Activated CD4-positive, alpha-beta T cell treated with anti-CD3 and anti-CD28 coated beads, Interleukin-10, Interleukin-2, amounts not matched to agents 100 ng/mL and 50 ng/mL, durations not matched to agents 16 hours and 8 hours (primary cell): ENCODE results near the gene SFMBT1.
A peak's percentile ranks its signal among the peaks of the same experiment; 100 is the strongest.

Experiments
- DNase-seq: peaks from one replicate; pipeline ENCODE4 v3.0.0-alpha.2; 2020

The SFMBT1 gene, protein sequence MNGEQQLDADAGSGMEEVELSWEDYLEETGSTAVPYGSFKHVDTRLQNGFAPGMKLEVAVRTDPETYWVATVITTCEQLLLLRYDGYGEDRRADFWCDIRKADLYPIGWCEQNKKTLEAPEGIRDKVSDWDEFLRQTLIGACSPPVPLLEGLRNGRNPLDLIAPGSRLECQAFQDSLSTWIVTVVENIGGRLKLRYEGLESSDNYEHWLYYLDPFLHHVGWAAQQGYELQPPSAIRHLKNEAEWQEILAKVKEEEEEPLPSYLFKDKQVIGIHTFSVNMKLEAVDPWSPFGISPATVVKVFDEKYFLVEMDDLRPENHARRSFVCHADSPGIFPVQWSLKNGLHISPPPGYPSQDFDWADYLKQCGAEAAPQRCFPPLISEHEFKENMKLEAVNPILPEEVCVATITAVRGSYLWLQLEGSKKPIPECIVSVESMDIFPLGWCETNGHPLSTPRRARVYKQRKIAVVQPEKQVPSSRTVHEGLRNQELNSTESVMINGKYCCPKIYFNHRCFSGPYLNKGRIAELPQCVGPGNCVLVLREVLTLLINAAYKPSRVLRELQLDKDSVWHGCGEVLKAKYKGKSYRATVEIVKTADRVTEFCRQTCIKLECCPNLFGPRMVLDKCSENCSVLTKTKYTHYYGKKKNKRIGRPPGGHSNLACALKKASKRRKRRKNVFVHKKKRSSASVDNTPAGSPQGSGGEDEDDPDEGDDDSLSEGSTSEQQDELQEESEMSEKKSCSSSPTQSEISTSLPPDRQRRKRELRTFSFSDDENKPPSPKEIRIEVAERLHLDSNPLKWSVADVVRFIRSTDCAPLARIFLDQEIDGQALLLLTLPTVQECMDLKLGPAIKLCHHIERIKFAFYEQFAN

DNA sequence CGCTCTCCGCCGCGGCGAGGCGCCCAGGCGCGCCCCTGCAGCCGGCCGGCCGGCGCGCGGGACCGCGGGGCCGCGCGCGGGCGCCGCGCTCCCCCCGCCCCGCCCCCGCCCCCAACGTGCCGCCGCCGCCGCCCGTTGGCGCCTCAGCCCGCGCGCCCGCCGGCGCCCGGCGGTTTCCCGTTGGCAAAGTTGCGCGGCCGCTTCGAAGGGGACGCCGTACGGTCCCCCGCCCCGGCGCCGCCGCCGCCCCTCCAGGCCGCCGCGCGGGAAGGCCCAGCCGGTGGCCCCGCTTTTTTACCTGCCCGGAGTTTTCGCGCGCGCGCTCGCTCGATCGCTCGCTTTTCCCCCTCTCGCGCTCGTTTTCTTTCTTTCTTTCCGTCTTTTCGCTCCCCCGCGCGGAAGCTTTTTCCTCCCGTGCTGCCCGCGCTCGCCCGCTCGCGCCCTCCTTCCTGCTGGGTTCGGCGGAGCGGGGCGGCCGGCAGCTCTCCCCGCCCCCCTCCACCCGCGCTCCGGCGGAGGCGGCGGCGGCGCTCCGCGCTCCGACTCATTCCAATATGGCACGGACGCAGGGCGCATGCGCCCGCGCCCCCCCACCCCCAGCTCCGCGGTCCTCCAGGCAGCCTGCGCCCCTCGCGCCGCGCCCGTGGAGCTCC is at the start of gene SFMBT1:
Gene SFMBT1, minus strand, starts transcription at position 556 of the 653 bp plus-strand sequence. CDS start 76,945 bp downstream, outside the sequence.
- peak; percentile 84 for DNase-seq

DNA sequence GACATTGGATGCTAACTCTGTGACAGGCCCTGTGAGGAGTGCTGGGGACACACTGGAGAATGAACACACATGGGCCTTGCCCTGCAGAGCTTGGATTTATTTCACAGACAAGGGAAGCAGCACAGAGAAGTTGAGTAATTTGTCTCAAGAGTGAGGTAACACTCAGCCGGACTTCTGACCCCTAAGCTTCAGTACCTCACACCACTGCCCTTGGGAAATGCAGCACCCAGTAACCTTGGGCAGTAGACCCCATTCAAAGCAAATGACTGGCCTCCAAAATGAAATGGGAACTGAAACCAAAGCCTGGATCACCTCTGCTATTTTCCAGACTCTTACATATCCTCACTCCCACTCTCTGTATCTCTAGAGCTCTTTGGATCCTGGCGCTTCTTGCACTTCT is 47.1 kb upstream of the SFMBT1 start:
- no peak for DNase-seq

- DNase-seq, result no peak
These were observed 46.3 kb upstream of the SFMBT1 start for GRCh38 chr3:53092216-53092615.

DNA sequence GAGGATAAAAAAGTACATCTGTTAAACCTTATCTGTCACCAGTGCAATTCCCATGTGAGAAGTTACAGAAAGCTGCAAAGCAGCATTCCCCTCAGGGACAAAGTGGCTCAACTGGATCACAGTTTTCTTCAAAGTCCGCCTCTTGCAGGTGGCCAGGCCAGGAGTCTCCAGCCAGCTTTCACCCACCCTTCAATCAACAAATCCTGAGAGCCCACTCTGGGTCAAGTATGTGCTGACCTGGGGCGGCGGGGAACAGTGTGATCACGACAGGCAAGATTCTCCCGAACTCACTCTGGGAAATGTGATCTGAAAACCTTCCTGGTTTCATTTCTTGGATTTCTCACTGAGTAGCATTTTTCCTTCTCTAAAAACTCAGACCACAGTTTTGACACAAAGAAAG is 45.1 kb upstream of the SFMBT1 start:
- DNase-seq, result no peak

DNA sequence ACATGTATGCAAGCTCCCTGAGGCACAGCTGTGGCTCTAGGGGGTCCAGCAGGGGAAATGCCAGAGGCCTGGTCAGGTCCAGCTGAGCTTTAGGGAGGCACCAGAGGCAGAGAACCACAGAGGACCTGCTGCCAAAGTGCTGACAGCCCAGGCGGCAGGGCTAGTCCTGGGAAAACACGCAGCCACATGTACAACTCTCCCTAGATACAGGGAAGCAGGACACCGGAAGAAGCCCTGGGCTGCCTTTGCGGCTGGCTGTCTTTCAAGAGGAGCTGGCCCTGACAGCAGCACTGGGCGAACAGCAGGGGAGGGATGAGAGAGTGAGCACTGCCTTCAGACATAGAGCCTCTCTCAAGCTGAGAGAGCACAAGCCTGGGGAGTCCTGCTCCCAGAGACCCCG is 43.6 kb upstream of the SFMBT1 start:
- no peak for DNase-seq

GRCh38 chr3:53085476-53085875 is 39.6 kb upstream of the SFMBT1 start:
- DNase-seq, result no peak

- DNase-seq, result no peak
These were observed 38.6 kb upstream of the SFMBT1 start for GRCh38 chr3:53084310-53085001.

DNA sequence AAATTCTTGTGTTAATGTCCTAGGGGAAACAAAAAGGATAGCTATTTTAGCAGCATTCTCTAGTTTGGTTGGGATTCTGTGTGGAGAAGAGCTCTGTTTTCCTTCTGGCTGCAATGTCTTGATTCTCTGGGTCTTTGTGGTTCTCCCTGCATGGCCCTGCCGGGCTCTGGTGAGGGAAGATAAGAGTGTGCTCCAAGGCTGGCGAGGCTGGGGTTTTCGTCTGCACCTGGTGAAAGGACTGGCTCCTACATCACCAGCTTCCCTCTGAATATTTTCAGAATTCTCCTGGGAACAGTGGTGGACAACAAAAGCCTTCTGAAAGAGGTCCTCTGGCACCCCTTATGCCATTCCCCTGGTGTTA is 38.1 kb upstream of the SFMBT1 start:
- DNase-seq, result no peak

- no peak for DNase-seq
These were observed 37.6 kb upstream of the SFMBT1 start for GRCh38 chr3:53083521-53083920.

GRCh38 chr3:53082736-53083135 is 36.9 kb upstream of the SFMBT1 start:
- DNase-seq, result no peak

GRCh38 chr3:53081318-53081717 is 35.4 kb upstream of the SFMBT1 start:
- DNase-seq, result no peak

DNA sequence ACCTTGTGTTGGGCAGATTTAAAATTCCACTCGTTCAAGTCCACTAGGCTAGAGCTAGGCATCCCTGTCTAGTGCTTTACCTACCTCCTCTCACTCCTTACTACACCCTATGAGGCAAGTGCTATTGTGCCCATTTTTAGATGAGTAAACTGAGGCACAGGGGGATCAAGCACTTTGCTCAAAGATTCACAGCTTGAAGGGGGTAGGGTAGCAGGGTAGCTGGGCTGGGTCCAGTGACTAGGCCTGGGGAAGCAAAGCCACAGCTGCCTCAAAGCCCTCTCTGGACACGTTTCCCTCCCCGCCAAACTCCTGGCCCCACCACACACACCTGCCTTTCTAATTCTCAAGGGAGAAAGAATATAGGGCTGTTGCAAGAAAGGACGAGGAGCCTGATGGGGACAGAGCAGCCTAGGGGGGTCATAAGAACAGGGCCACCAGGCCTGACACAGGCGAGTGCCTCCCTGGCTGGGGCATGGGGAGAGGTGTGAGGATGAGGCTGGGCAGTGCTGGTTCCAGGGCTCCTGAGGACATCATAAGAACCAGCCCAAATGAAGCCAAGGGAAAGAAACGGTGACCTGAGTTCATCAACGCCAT is 34.8 kb upstream of the SFMBT1 start:
- DNase-seq, result no peak

DNA sequence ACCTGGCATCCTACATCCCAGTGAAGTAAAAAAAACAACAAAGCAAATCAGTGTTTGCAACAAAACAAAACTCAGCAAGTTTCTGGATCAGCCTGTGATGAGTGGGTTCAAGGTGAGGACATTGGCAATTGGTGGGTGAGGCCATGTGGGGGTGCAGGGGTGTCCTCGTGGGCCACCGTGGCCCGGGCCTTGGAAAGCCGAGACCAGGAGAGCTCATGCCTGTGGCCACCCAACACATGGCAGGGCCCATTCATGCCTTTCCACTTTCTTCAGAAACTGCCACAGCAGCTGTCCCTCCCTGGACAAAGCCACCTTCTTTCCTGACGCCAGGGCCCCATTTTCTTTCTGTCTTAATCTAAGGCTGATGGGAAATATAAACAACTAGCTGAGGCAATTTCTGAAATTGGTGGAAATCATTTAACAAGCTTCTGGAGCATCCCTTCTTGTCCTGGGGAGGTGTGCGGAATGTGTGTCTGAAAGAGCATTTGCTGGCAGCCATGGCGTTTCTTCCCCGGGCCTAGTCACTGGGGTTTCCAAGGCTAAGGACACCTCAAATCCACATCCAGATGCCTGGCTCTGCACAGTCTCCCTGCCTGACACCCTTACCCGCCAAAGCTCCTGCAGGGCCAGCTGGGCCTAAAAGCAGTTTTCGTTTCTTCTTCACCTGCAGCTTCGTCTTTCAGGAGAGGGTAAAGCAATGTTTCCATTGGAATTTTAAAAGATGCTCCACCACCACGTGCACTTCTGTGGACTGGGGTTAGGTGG is 34.1 kb upstream of the SFMBT1 start:
- DNase-seq, result no peak

DNA sequence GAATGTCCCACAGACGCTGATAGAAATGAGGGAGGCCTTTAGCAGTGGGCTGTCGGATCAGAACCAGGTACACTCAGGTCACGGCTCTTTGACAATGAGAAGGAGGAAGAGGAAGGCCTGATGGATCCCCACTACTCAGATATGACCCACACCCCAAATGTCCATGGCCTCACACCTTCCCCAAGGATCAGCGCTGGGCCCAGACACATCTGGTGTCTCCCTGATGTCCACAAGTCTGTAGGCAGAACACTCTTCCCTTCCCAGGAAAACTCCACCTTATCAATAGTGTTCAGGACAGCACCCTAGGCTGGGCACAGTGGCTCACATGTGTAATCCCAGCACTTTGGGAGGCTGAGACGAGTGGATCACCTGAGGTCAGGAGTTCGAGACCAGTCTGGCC is 33.3 kb upstream of the SFMBT1 start:
- DNase-seq, result no peak

GRCh38 chr3:53078656-53079055 is 32.8 kb upstream of the SFMBT1 start:
- DNase-seq, result no peak

DNA sequence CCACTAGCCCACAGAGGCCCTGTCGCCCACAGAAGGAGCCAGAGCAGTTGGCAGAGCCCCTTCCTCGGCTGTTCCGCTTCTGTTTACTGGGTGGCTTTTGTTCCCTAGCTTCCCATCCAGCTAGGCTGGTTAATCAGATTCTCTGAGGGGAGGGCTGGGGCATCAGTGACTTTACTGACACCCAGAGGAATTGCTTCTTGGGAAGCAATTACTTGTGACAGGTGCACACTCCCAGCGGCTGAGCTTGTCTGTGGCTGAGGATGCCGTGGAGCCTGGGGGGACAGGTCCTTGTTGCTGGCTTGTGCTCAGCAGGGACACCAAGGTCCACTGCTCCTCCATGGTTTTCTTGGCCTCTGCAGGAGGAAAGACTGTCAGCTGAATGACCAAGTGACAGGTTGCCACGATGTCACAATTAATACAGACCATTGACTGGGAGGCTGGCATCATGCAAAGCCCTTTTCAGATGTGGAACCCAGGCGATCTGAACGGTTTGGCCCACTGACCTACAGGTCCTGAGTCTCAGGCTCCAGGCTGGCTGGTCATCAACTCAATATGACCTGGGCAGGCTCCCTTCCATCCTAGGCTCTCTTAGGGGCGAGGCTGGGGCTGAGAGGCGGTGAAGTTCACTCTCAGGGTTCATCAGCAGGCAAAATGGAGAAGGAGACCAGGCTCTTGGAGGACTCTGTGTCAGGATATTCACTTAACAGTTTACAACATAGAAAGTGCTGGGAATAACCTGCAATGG is 31.8 kb upstream of the SFMBT1 start:
- no peak for DNase-seq

DNA sequence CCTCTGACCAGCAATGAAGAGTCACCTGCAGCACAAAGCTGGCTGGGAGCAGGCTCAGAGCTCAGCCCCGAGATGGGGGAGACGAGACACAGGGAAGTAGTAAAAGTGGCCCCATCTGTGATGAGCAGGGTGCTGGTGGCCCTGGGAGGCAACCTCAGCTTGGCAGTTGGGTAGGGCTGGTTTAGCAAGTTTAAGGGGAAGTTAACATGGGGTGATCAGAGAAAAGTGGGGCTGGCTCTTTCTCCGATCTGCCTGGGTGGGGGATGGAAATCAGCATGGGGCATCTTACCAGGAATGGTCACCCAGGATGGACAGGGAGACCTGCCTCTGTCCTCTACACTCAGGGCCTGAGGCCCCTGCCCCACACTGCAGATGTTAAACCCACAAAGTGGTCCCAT is 29.9 kb upstream of the SFMBT1 start:
- no peak for DNase-seq

DNA sequence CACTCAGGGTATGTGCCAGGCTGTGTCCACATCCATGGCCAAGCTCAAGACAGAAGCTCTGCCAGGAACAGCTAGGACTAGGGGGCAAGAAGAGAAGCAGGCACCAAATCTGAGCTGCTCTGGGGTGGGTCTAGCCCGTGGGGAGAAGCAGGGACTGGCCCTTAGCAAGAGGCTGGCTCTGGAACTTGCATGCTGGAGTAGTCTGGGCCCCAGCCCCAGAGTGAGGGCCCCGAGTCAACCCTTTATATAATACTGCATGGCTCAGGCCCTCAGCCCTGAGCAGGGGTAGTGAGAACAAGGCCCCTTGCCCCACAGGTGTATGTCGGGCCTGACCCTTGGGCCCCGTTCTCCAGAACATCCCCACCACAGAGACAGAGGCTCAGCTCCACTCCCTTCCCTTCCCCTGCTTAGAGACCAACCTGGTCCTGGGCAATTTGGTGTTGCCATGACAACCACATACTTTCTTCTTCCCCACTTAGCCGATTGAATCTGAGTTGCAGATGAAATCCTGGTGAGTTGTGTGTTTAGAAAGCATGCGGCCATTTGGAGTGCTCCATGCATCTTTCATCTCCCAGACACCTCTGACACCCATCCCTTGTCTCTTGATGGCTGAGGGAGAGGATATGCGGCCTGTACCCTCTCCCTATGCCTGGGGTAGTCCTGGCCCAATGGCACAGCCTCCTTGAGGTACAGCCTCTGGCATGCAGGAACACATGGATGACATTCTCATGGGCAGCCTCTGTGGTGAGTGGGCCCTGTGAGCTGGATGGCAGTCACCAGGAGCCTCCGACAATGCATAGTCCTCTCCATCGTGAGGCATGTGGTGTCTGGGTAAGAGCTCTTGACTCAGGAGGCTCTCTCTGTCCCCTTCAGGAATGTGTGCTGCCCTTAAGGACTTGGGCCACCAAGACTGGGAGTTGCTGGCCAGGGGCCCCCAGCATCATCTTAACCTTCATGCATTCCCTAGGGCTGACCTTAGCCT is 29.2 kb upstream of the SFMBT1 start:
- DNase-seq, result no peak

- DNase-seq, result no peak
These were observed 28.5 kb upstream of the SFMBT1 start for GRCh38 chr3:53074366-53074696.
